Gastroesophageal sphincter (tissue), 4 donors: ENCODE data around the gene ZDHHC4. TPM values are rescaled to one million over a fixed set of nuclear protein-coding genes. Genes with fewer than 3 reads are reported as not detected.
A peak's percentile ranks its signal among the peaks of the same experiment; 100 is the strongest.
"Not testable (repeated sequence)": the region's sequence is repeated elsewhere in the genome, so short reads cannot be mapped to it uniquely, and the experiment has no call there.

Source experiments
- ATAC-seq: fragments of 150-250 bp; one replicate; pipeline ENCODE4 v1.9.1; 2016; ENCODE audit warnings: mild to moderate bottlenecking, moderate library complexity
- H3K27ac ChIP-seq, 4 donors: fragments of 200-600 bp; sonication (generic) in 3 of 4; 1 replicate in 3 of 4; 2 replicates in 1 of 4; pipeline ENCODE4 v1.5.1; 2016 to 2019
- H3K27me3 ChIP-seq: fragments of 200-600 bp; sonication (generic); one replicate; pipeline ENCODE4 v1.5.1; 2019
- H3K36me3 ChIP-seq, 2 donors: fragments of 200-600 bp; sonication (generic); one replicate each; pipeline ENCODE4 v1.5.1; 2019; ENCODE audit warnings: control low read depth in 1 of 2
- H3K4me1 ChIP-seq, 3 donors: fragments of 200-600 bp; sonication (generic); 1 replicate in 2 of 3; 2 replicates in 1 of 3; pipeline ENCODE4 v1.5.1; 2016 to 2019; ENCODE audit warnings: control low read depth in 2 of 3
- H3K4me3 ChIP-seq, 2 donors: fragments of 200-600 bp; sonication (generic); one replicate each; pipeline ENCODE4 v1.5.1; 2019; ENCODE audit warnings: mild to moderate bottlenecking in 1 of 2, moderate library complexity in 1 of 2
- H3K9me3 ChIP-seq, 3 donors: fragments of 200-600 bp; sonication (generic); one replicate each; pipeline ENCODE4 v1.5.1; 2017 to 2019; ENCODE audit warnings: control low read depth in 2 of 3
- EP300 ChIP-seq: sonication (generic); formaldehyde crosslinking; IDR thresholded peaks from one replicate; pipeline ENCODE4 v1.6.1; 2017; ENCODE audit warnings: antibody characterized with exemption, mild to moderate bottlenecking
- POLR2A ChIP-seq, 2 donors: fragments of 450-650 bp; IDR thresholded peaks; one replicate each; pipeline ENCODE4 v1.6.1; 2017; ENCODE audit warnings: antibody characterized with exemption in 2 of 2, mild to moderate bottlenecking in 2 of 2, moderate library complexity in 1 of 2
- POLR2AphosphoS5 ChIP-seq: sonication (generic); formaldehyde crosslinking; IDR thresholded peaks from one replicate; pipeline ENCODE4 v1.6.1; 2017; ENCODE audit warnings: antibody characterized with exemption
- WGBS, 2 donors: methylation state at CpG; one replicate each; pipeline ENCODE4 v1.1.5; 2018; ENCODE audit warnings: low coverage in 1 of 2; 5-methylcytosine and 5-hydroxymethylcytosine counted together
- total RNA-seq, 4 donors: library from RNA; depleted of rRNA; stranded (reverse); fragments of >200 nt; gene quantifications; one replicate each; pipeline ENCODE4 v1.1.0, GENCODE V29; 2016
- TF ChIP-seq, protein P1 (sequence below), 4 experiments: fragments of 200-600 bp in 2 of 4; fragments of 450-650 bp in 2 of 4; sonication (generic) in 1 of 4; IDR thresholded peaks; one replicate each; pipeline ENCODE4 v1.5.1; 2017 to 2019; ENCODE audit warnings: antibody characterized with exemption in 4 of 4, mild to moderate bottlenecking in 2 of 4, moderate library complexity in 2 of 4

ZDHHC4 gene
- total RNA-seq, 4 donors from 2014 or later, result 54.6 to 63.8 (median 58.8) TPM

DNA sequence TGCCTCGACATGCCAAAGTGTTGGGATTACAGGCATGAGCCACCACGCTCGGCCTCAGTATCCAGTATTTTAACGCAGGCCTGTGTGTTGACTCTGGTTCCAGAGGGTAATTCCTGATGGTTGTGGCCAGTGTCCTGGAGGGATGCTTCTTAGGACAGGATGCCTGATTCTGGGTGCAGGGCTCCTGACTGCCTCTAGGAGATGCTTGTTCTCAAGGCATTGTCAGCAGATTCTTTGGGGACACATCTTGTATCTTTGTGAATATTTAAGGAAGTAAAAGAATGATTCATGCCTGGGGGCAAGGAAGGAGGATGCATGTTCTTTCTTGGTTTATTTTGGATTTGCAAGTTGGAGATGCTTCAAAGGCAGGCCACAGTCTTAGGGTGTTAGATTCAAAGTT, 2.2 kb downstream of the ZDHHC4 start:
- H3K9me3 ChIP-seq, result no peaks in the 10 kb centered on the region
- no peak overlapping the region for H3K27ac ChIP-seq
- no peaks in the 10 kb centered on the region for H3K27me3 ChIP-seq
- peaks cover 0 to 17% (median 5%) of the 10 kb centered on the region in 3 donors for H3K4me1 ChIP-seq
- 62% methylated on average over 4 of the region's 4 CpGs; no CpG with 5 or more reads in 1 of the 2 donors for WGBS, 2 donors
- no peak for TF ChIP-seq POLR2A (IDR thresholded peaks at IDR 0.05)
- no peak for TF ChIP-seq POLR2AphosphoS5
- TF ChIP-seq EP300, result no peak
- TF ChIP-seq, protein P1, sequence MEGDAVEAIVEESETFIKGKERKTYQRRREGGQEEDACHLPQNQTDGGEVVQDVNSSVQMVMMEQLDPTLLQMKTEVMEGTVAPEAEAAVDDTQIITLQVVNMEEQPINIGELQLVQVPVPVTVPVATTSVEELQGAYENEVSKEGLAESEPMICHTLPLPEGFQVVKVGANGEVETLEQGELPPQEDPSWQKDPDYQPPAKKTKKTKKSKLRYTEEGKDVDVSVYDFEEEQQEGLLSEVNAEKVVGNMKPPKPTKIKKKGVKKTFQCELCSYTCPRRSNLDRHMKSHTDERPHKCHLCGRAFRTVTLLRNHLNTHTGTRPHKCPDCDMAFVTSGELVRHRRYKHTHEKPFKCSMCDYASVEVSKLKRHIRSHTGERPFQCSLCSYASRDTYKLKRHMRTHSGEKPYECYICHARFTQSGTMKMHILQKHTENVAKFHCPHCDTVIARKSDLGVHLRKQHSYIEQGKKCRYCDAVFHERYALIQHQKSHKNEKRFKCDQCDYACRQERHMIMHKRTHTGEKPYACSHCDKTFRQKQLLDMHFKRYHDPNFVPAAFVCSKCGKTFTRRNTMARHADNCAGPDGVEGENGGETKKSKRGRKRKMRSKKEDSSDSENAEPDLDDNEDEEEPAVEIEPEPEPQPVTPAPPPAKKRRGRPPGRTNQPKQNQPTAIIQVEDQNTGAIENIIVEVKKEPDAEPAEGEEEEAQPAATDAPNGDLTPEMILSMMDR (IDR thresholded peaks at IDR 0.05), result no peak
- ATAC-seq, result no peak
- H3K36me3 ChIP-seq, result peaks cover 0 to 56% of the 10 kb centered on the region in 2 donors
- no peak overlapping the region for H3K4me3 ChIP-seq

DNA sequence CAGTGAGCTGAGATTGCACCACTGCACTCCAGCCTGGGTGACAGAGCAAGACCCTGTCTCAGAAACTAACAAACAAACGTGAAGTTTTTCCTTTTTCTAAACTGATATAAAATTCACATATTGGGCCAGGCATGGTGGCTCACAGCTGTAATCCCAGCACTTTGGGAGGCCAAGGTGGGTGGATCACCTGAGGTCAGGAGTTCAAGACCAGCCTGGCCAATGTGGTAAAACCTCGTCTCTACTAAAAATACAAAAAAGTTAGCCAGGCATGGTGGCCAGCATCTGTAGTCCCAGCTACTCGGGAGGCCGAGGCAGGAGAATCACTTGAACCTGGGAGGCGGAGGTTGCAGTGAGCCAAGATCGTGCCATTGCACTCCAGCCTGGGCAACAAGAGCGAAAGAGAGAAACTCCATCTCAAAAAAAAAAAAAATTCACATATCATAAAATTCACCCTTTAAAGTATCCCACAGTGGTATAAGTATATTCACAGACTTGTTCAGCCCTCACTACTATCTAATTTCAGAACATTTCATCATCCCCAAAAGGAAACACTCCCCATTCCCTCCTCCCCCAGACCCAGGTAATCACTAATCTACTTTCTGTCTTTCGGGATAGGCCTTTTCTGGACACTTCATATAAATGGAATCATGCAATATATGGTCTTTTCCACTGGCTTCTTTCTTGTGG, 8.6 kb downstream of the ZDHHC4 start:
- not testable (repeated sequence) for H3K9me3 ChIP-seq, H3K4me3 ChIP-seq, H3K27ac ChIP-seq, ATAC-seq, H3K27me3 ChIP-seq
- 88 to 90% methylated on average over 7 of the region's 8 CpGs for WGBS, 2 donors
- peaks cover 0 to 12% (median 8%) of the 10 kb centered on the region in 3 donors for H3K4me1 ChIP-seq
- H3K36me3 ChIP-seq, result peaks cover 0 to 84% of the 10 kb centered on the region in 2 donors

DNA sequence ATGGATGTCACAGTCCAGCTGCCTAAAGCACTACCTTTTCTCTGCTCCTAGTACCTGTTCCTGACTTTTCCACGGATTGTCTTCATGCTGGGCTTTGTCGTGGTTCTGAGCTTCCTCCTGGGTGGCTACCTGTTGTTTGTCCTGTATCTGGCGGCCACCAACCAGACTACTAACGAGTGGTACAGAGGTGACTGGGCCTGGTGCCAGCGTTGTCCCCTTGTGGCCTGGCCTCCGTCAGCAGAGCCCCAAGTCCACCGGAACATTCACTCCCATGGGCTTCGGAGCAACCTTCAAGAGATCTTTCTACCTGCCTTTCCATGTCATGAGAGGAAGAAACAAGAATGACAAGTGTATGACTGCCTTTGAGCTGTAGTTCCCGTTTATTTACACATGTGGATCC, 11.3 kb downstream of the ZDHHC4 start:
- 68 to 86% methylated on average over 3 to 7 of the region's 9 CpGs for WGBS, 2 donors
- no peaks in the 10 kb centered on the region for H3K27me3 ChIP-seq

DNA sequence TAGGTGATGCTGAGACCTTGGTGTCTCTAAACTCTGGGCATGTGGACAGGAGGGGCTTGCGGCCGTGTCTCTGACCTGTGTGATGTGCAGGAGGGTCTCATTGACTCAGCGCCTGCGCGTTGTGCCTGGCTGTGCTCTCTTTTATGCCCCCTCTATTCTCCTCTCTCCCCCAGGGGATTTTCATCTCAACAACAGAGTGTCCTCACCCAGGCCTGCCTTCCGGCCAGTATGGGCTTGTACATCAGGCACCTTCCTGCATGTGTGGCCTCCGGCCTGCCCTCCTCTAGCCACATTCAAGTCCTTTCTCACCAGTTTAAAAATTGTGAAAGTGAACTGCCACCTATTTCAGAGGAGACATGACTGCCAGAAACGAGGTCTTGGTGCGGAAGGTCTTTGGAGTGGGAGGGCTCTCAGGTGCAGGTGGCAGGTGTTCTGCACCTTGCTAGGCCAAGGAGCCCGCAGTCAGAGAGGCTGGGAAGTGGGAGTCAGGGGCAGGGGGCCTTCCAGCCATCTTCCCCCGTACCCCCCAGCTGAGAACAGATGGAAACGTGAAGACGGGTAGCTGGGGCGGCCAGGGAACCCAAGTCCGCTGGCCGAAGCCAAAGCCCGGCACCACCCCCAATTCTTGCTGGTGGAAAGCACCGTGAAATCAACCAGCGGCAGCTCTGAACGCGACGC, 12.0 kb downstream of the ZDHHC4 start:
- Histone ChIP-seq H3K27ac (peak overlapping the region in 3 of 4 donors; percentile 91 to 93 (median 92)), H3K4me3 (peak overlapping the region in 1 of 2 donors; percentile 91), H3K9me3 (no peaks in the 10 kb centered on the region), H3K36me3 (peaks cover 0 to 79% of the 10 kb centered on the region in 2 donors), H3K27me3 (no peaks in the 10 kb centered on the region), H3K4me1 (peaks cover 0 to 24% (median 18%) of the 10 kb centered on the region in 3 donors)
- no peak for ATAC-seq
- WGBS, 2 donors, result 94 to 100% methylated on average over 2 to 4 of the region's 22 CpGs
- TF ChIP-seq, protein P1 (IDR thresholded peaks at IDR 0.05), result no peak
- TF ChIP-seq POLR2AphosphoS5 (no peak), POLR2A (IDR thresholded peaks at IDR 0.05) (no peak), EP300 (no peak)

More for the DNA sequence above, 11.3 kb downstream of the ZDHHC4 start:
- ATAC-seq, result no peak
- Histone ChIP-seq H3K36me3 (peaks cover 0 to 79% of the 10 kb centered on the region in 2 donors), H3K4me3 (no peak overlapping the region), H3K4me1 (peaks cover 0 to 24% (median 18%) of the 10 kb centered on the region in 3 donors), H3K27ac (no peak overlapping the region), H3K9me3 (no peaks in the 10 kb centered on the region)
- TF ChIP-seq EP300, result no peak
- no peak for TF ChIP-seq POLR2AphosphoS5
- TF ChIP-seq, protein P1 (IDR thresholded peaks at IDR 0.05), result no peak
- TF ChIP-seq POLR2A (IDR thresholded peaks at IDR 0.05), result no peak

DNA sequence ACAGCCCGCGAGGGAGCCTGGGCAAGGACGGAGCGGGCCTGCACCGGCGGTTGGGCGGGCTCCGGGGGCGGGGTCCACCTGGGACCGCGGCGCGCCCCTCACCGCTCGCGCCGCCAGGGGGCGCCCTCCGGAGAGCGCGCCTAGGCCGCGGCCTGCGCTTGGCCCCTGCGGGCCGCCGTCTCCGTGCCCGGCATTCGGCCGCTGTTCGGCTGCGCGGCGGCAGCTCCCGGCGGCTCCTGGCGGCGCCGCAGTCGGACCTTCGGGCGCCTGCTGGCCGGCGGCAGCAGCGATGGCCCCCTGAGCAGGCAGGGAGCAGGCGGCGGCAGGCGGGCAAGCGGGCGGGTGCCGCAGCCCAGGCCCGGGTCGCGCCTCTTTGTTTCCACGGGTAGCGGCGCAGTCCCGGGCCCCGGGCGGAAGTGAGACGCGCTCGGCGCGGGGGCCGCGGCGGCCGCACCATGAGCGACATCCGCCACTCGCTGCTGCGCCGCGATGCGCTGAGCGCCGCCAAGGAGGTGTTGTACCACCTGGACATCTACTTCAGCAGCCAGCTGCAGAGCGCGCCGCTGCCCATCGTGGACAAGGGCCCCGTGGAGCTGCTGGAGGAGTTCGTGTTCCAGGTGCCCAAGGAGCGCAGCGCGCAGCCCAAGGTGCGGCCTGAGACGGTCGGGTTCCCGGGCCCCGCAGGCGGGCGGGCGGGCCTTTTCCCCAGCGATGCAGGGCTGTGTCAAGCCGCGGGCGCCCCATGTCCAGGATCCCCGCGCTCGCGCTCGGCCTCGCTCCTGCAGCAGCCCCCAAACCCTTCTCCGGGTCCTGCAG, 12.8 kb downstream of the ZDHHC4 start, which contains the start of gene INTS15:
TSS of gene INTS15 (plus strand) at position 193 of the 816 bp plus-strand sequence. CDS start at position 456, 263 bp downstream.
- H3K27ac ChIP-seq, result peak within 1 kb of the TSS; percentile 10 to 93 (median 92)
- H3K36me3 ChIP-seq, result peaks cover 0 to 79% of the 10 kb centered on the region in 2 donors
- TF ChIP-seq POLR2A (IDR thresholded peaks at IDR 0.05) (peak; percentile 83 to 87), EP300 (no peak), POLR2AphosphoS5 (peak; percentile 26)
- TF ChIP-seq, protein P1 (IDR thresholded peaks at IDR 0.05), result peak in 3 of 4 experiments; percentile 84 to 95 (median 95)
- H3K4me3 ChIP-seq, result peak within 1 kb of the TSS; percentile 50 to 91
- WGBS, 2 donors, result 0 to 8% methylated on average over 2 of the region's 107 CpGs
- peaks cover 0 to 24% (median 18%) of the 10 kb centered on the region in 3 donors for H3K4me1 ChIP-seq
- no peaks in the 10 kb centered on the region for H3K9me3 ChIP-seq
- peak; percentile 96 for ATAC-seq
- H3K27me3 ChIP-seq, result no peaks in the 10 kb centered on the region
